Measurements from ENCODE around the gene TVP23A.

Gene TVP23A

GRCh38 chr16:10859020-10859419 lies 40.4 kb upstream of the TVP23A start:
- no peak overlapping the region for H3K4me3 ChIP-seq (replicated peaks; ENCODE audit: low read depth, low read length)
- TF ChIP-seq CTCF (IDR thresholded peaks at IDR 0.05; ENCODE audit: low read depth, low read length, missing control alignments): no peak
- DNase-seq (ENCODE audit: extremely low read depth, low read depth): no peak

- no peak for DNase-seq (ENCODE audit: extremely low read depth, low read depth)
- TF ChIP-seq CTCF (IDR thresholded peaks at IDR 0.05; ENCODE audit: low read depth, low read length, missing control alignments): no peak
- no peak overlapping the region for H3K4me3 ChIP-seq (replicated peaks; ENCODE audit: low read depth, low read length)
Measured at GRCh38 chr16:10858203-10858602, 39.6 kb upstream of the TVP23A start.

- DNase-seq (ENCODE audit: extremely low read depth, low read depth): no peak
- no peak for TF ChIP-seq CTCF (IDR thresholded peaks at IDR 0.05; ENCODE audit: low read depth, low read length, missing control alignments)
- no peak overlapping the region for H3K4me3 ChIP-seq (replicated peaks; ENCODE audit: low read depth, low read length)
Measured at GRCh38 chr16:10856042-10856441, 37.4 kb upstream of the TVP23A start.

GRCh38 chr16:10852948-10853347 lies 34.4 kb upstream of the TVP23A start:
- no peak overlapping the region for H3K4me3 ChIP-seq (replicated peaks; ENCODE audit: low read depth, low read length)
- no peak for DNase-seq (ENCODE audit: extremely low read depth, low read depth)
- no peak for TF ChIP-seq CTCF (IDR thresholded peaks at IDR 0.05; ENCODE audit: low read depth, low read length, missing control alignments)

- no peak for TF ChIP-seq CTCF (IDR thresholded peaks at IDR 0.05; ENCODE audit: low read depth, low read length, missing control alignments)
- DNase-seq (ENCODE audit: extremely low read depth, low read depth): no peak
- H3K4me3 ChIP-seq (replicated peaks; ENCODE audit: low read depth, low read length): no peak overlapping the region
Measured at GRCh38 chr16:10852286-10852685, 33.7 kb upstream of the TVP23A start.

GRCh38 chr16:10851512-10851911 lies 32.9 kb upstream of the TVP23A start:
- DNase-seq (ENCODE audit: extremely low read depth, low read depth): no peak
- TF ChIP-seq CTCF (IDR thresholded peaks at IDR 0.05; ENCODE audit: low read depth, low read length, missing control alignments): no peak
- no peak overlapping the region for H3K4me3 ChIP-seq (replicated peaks; ENCODE audit: low read depth, low read length)

- H3K4me3 ChIP-seq (replicated peaks; ENCODE audit: low read depth, low read length): no peak overlapping the region
- DNase-seq (ENCODE audit: extremely low read depth, low read depth): no peak
- no peak for TF ChIP-seq CTCF (IDR thresholded peaks at IDR 0.05; ENCODE audit: low read depth, low read length, missing control alignments)
Measured at GRCh38 chr16:10850478-10850850, 31.9 kb upstream of the TVP23A start.
